Esophagus muscularis mucosa (tissue), 4 donors: ENCODE measurements around the gene CD72. TPM values are rescaled to one million over a fixed set of nuclear protein-coding genes. Genes with fewer than 3 reads are reported as not detected.

Experiments
- DNase-seq: peaks from one replicate; pipeline ENCODE4 v3.0.0-alpha.2; 2017; ENCODE audit errors: extremely low spot score
- H3K27ac ChIP-seq, 4 donors: fragments of 200-600 bp; sonication (generic); replicated peaks in 1 of 4; 1 replicate in 3 of 4; 2 replicates in 1 of 4; pipeline ENCODE4 v1.5.1; 2016 to 2019; ENCODE audit warnings: mild to moderate bottlenecking in 1 of 4
- H3K27me3 ChIP-seq, 4 donors: fragments of 200-600 bp; sonication (generic); one replicate each; pipeline versions ENCODE4 v1.5.1 to v1.6.0; 2016 to 2019
- H3K36me3 ChIP-seq, 4 donors: fragments of 200-600 bp; sonication (generic); one replicate each; pipeline ENCODE4 v1.5.1; 2016 to 2019
- H3K4me1 ChIP-seq, 4 donors: fragments of 200-600 bp; sonication (generic); one replicate each; pipeline ENCODE4 v1.5.1; 2016 to 2019
- H3K4me3 ChIP-seq, 4 donors: fragments of 200-600 bp; sonication (generic); 1 replicate in 2 of 4; 2 replicates in 2 of 4; pipeline ENCODE4 v1.5.1; 2016 to 2019; ENCODE audit warnings: mild to moderate bottlenecking in 4 of 4, moderate library complexity in 1 of 4
- H3K9me3 ChIP-seq, 4 donors: fragments of 200-600 bp; sonication (generic); 1 replicate in 3 of 4; 2 replicates in 1 of 4; pipeline ENCODE4 v1.5.1; 2016 to 2019
- EP300 ChIP-seq: sonication (generic); formaldehyde crosslinking; IDR thresholded peaks from one replicate; pipeline ENCODE4 v1.6.1; 2017; ENCODE audit warnings: antibody characterized with exemption
- POLR2A ChIP-seq: fragments of 450-650 bp; IDR thresholded peaks from one replicate; pipeline ENCODE4 v1.6.1; 2017; ENCODE audit warnings: antibody characterized with exemption, moderate library complexity, mild to moderate bottlenecking, low read depth
- POLR2AphosphoS5 ChIP-seq, 2 donors: sonication (generic); formaldehyde crosslinking; IDR thresholded peaks; one replicate each; pipeline ENCODE4 v1.6.1; 2017; ENCODE audit warnings: antibody characterized with exemption in 2 of 2
- WGBS: methylation state at CpG from one replicate; pipeline ENCODE4 v1.1.5; 2018; 5-methylcytosine and 5-hydroxymethylcytosine counted together
- intact Hi-C: fragments of 100-400 bp; cut with DNase I; formaldehyde crosslinking; loops from one replicate; pipeline ENCODE4 v1.15.1; 2023
- total RNA-seq, 4 donors: library from RNA; depleted of rRNA; stranded (reverse); fragments of >200 nt; gene quantifications; one replicate each; pipeline versions ENCODE4 v1.1.0 to v1.2.1, GENCODE V29; 2016
- TF ChIP-seq, protein P1 (sequence below), 3 experiments: fragments of 200-600 bp in 2 of 3; fragments of 450-650 bp in 1 of 3; sonication (generic) in 2 of 3; IDR thresholded peaks; one replicate each; pipeline ENCODE4 v1.5.1; 2017 to 2019; ENCODE audit warnings: antibody characterized with exemption in 3 of 3, mild to moderate bottlenecking in 2 of 3, moderate library complexity in 1 of 3

CD72 gene
- total RNA-seq, 4 donors from 2014 or later, result 1.4 to 2.2 TPM; not detected in 2

GRCh38 chr9:35605351-35606137 is 12.7 kb downstream of the CD72 start:
- peaks cover 24 to 37% (median 35%) of the 10 kb centered on the region in 4 donors for H3K4me1 ChIP-seq
- no peak for DNase-seq
- no peaks in the 10 kb centered on the region for H3K9me3 ChIP-seq
- intact Hi-C loops, result loop anchor here (2.0 to 5.0 kb wide), 2 partner anchors 41 to 132 kb away; no protein-coding TSS in a partner anchor
- H3K4me3 ChIP-seq, result peak overlapping the region; percentile 86 to 96 (median 90)
- no peaks in the 10 kb centered on the region for H3K27me3 ChIP-seq
- H3K36me3 ChIP-seq, result peaks cover 21 to 36% (median 33%) of the 10 kb centered on the region in 4 donors
- TF ChIP-seq POLR2AphosphoS5 (IDR thresholded peaks at IDR 0.05) (no peak), POLR2A (no peak), EP300 (no peak)
- TF ChIP-seq, protein P1, sequence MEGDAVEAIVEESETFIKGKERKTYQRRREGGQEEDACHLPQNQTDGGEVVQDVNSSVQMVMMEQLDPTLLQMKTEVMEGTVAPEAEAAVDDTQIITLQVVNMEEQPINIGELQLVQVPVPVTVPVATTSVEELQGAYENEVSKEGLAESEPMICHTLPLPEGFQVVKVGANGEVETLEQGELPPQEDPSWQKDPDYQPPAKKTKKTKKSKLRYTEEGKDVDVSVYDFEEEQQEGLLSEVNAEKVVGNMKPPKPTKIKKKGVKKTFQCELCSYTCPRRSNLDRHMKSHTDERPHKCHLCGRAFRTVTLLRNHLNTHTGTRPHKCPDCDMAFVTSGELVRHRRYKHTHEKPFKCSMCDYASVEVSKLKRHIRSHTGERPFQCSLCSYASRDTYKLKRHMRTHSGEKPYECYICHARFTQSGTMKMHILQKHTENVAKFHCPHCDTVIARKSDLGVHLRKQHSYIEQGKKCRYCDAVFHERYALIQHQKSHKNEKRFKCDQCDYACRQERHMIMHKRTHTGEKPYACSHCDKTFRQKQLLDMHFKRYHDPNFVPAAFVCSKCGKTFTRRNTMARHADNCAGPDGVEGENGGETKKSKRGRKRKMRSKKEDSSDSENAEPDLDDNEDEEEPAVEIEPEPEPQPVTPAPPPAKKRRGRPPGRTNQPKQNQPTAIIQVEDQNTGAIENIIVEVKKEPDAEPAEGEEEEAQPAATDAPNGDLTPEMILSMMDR (IDR thresholded peaks at IDR 0.05), result no peak
- 0% methylated on average over 30 of the region's 76 CpGs for WGBS
- peak overlapping the region; percentile 92 to 96 (median 94) for H3K27ac ChIP-seq

DNA sequence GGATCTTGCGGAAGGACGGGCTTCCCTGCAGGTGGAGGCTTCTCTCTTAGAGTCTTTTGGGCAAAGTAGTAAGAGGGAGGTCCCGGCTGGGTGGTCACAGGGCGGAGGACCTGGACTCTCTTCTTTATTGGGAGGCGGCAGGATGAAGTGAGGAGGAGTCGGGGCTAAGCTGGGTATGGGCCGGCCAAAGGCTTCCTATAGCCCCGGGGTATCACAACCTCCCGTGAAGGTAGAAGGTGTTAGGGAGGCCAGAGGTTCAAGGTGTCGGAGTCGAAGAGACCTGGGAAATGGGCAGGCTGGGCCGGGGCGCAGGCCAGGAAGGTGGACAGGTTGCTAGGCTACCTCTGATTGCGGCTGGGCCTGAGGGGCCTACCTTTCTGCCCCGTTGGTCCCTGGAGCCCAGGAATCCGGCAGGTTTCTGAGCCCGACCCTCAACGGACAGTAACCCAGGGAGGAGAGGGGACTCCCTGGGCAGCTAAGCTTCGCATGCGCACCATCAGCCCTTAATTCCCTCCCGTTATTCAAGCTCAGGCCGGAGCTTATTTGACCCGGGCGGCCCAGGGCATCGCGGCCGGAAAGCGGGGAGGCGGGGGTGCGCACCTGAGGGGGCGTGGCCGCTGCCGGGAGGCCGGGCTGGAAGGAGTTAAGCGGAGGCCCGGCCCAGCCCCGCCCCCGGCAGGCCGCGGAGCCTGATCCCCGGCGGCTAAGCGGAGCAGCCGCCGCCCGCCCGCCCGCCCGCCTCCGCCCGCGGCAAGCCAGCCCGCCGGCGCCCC is 13.4 kb downstream of the CD72 start, which contains the start of gene TESK1:
Gene TESK1 (plus strand): TSS at position 685 of the 773 bp plus-strand sequence. CDS start 358 bp downstream, outside the sequence.
- no peak for DNase-seq
- H3K4me3 ChIP-seq, result peak within 1 kb of the TSS; percentile 86 to 96 (median 90)
- H3K27me3 ChIP-seq, result no peaks in the 10 kb centered on the region
- TF ChIP-seq POLR2AphosphoS5 (IDR thresholded peaks at IDR 0.05) (peak in 1 of 2 donors; percentile 41), POLR2A (no peak), EP300 (no peak)
- TF ChIP-seq, protein P1 (IDR thresholded peaks at IDR 0.05), result no peak
- H3K27ac ChIP-seq, result peak within 1 kb of the TSS; percentile 92 to 96 (median 94)
- intact Hi-C loops, result loop anchor here (2.0 to 5.0 kb wide), 4 partner anchors 42 to 133 kb away; a partner anchor contains a TSS
- 2% methylated on average over 15 of the region's 55 CpGs for WGBS
- no peaks in the 10 kb centered on the region for H3K9me3 ChIP-seq
- peaks cover 19 to 30% (median 26%) of the 10 kb centered on the region in 4 donors for H3K36me3 ChIP-seq
- H3K4me1 ChIP-seq, result peaks cover 24 to 37% (median 35%) of the 10 kb centered on the region in 4 donors

GRCh38 chr9:35603986-35604577 is 14.1 kb downstream of the CD72 start:
- Histone ChIP-seq H3K4me1 (peaks cover 24 to 37% (median 35%) of the 10 kb centered on the region in 4 donors), H3K36me3 (peaks cover 12 to 23% (median 19%) of the 10 kb centered on the region in 4 donors), H3K27ac (peak overlapping the region; percentile 92 to 96 (median 94)), H3K4me3 (peak overlapping the region; percentile 86 to 96 (median 90)), H3K27me3 (no peaks in the 10 kb centered on the region), H3K9me3 (no peaks in the 10 kb centered on the region)
- intact Hi-C loops, result loop anchor here (2.0 to 5.0 kb wide), 3 partner anchors 42 to 122 kb away; a partner anchor contains a TSS
- DNase-seq, result peak; percentile 100
- TF ChIP-seq POLR2AphosphoS5 (IDR thresholded peaks at IDR 0.05) (peak; percentile 93 to 99), POLR2A (peak; percentile 70), EP300 (no peak)
- TF ChIP-seq, protein P1 (IDR thresholded peaks at IDR 0.05), result peak; percentile 83 to 98 (median 94)
- WGBS, result under 1% methylated on average over 35 of the region's 41 CpGs

DNA sequence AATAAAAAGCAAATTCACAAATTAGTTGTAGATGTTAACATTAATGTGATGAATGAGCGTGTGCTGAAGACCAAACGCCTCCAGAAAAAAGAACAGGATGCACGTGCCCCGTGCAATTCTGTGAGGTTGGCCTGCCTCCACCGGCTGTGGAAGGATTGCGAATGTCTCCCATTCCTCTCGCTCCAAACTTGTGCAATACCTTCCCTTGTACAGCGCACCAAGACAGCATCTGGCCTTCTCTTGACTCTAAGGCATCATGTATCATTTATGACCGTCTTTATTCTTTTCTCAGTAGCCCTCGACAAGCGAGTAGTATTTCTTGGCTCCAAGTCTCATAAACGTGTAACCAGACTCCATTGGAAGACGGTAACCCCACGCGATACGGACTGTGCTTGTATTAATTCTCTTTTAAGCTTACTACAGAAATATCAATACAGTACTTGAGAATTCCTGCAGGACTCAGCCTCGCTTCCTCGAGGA is 14.7 kb downstream of the CD72 start:
- Histone ChIP-seq H3K4me3 (peak overlapping the region; percentile 86 to 96 (median 90)), H3K36me3 (peaks cover 8 to 18% (median 14%) of the 10 kb centered on the region in 4 donors), H3K27ac (peak overlapping the region; percentile 92 to 96 (median 94)), H3K9me3 (no peaks in the 10 kb centered on the region), H3K4me1 (peaks cover 24 to 37% (median 35%) of the 10 kb centered on the region in 4 donors), H3K27me3 (no peaks in the 10 kb centered on the region)
- 2% methylated on average over 18 of the region's 18 CpGs for WGBS
- TF ChIP-seq POLR2A (no peak), EP300 (no peak), POLR2AphosphoS5 (IDR thresholded peaks at IDR 0.05) (peak in 1 of 2 donors; percentile 17)
- TF ChIP-seq, protein P1 (IDR thresholded peaks at IDR 0.05), result no peak
- DNase-seq, result peak; percentile 95
- intact Hi-C loops, result loop anchor here (5.0 kb wide), 2 partner anchors 41 to 121 kb away; a partner anchor contains a TSS
